ENCODE measurements around the gene ROBO1. TPM values are rescaled to one million over a fixed set of nuclear protein-coding genes. Genes with fewer than 3 reads are reported as not detected.
"Not testable (repeated sequence)": the region's sequence is repeated elsewhere in the genome, so short reads cannot be mapped to it uniquely, and the experiment has no call there.

Gene ROBO1
- total and polyA plus RNA-seq, 2 experiments from 2014 or later: 18.8 to 31.9 TPM

- Histone ChIP-seq H2AFZ (no peak overlapping the region), H3K4me1 (ENCODE audit: insufficient read depth) (peaks cover 19% of the 10 kb centered on the region), H3K4me3 (no peak overlapping the region), H3K27ac (peak overlapping the region; percentile 37), H3K9me2 (ENCODE audit: insufficient read depth) (no peaks in the 10 kb centered on the region), H3K36me3 (ENCODE audit: low read depth) (no peaks in the 10 kb centered on the region), H4K20me1 (ENCODE audit: insufficient read depth) (no peaks in the 10 kb centered on the region), H3F3A (ENCODE audit: insufficient read depth) (peaks cover 28% of the 10 kb centered on the region; the same call in 1 of the 2 replicates), H3K4me2 (ENCODE audit: unreplicated experiment) (peak overlapping the region; percentile 47), H3K79me2 (ENCODE audit: insufficient read depth) (no peaks in the 10 kb centered on the region; the same call in 1 of the 2 replicates), H3K9me3 (ENCODE audit: low read depth) (no peaks in the 10 kb centered on the region), H3K9ac (0 out of 2 replicates have a peak overlapping the region, but pooled peaks have one; percentile 6), H3K27me3 (replicated peaks; ENCODE audit: insufficient read depth) (no peaks in the 10 kb centered on the region)
- peak; percentile 83 for DNase-seq
- 0 to 5% methylated on average over 1 of the region's 1 CpG for WGBS, 2 experiments (ENCODE audit: low coverage in 1 of 2, low lambda C conversion rate in 2 of 2, missing lambda C conversion rate in 2 of 2)
- TF ChIP-seq EZH2 (IDR thresholded peaks at IDR 0.05; ENCODE audit: insufficient read depth, poor library complexity, severe bottlenecking): no peak
- no peak for TF ChIP-seq EZH2phosphoT487 (IDR thresholded peaks at IDR 0.05; ENCODE audit: insufficient read depth, low read depth)
- in situ Hi-C loops (cut with MboI): no loop called here
These were observed 880.8 kb downstream of the ROBO1 start for GRCh38 chr3:78887029-78887428.

GRCh38 chr3:78884567-78884966 lies 883.2 kb downstream of the ROBO1 start:
- H3K4me3 ChIP-seq; H3K4me2 ChIP-seq (ENCODE audit: unreplicated experiment); H2AFZ ChIP-seq; H3K9ac ChIP-seq; DNase-seq; H4K20me1 ChIP-seq (ENCODE audit: insufficient read depth); H3K27me3 ChIP-seq (replicated peaks; ENCODE audit: insufficient read depth); H3K9me2 ChIP-seq (ENCODE audit: insufficient read depth); H3K9me3 ChIP-seq (ENCODE audit: low read depth); in situ Hi-C loops (cut with MboI); H3K79me2 ChIP-seq (ENCODE audit: insufficient read depth); H3K36me3 ChIP-seq (ENCODE audit: low read depth); H3K27ac ChIP-seq: not testable (repeated sequence)
- H3F3A ChIP-seq (ENCODE audit: insufficient read depth): peaks cover 33% of the 10 kb centered on the region; the same call in 1 of the 2 replicates
- H3K4me1 ChIP-seq (ENCODE audit: insufficient read depth): peaks cover 34% of the 10 kb centered on the region
- WGBS, 2 experiments (ENCODE audit: low coverage in 1 of 2, low lambda C conversion rate in 2 of 2, missing lambda C conversion rate in 2 of 2): 75 to 76% methylated on average over 1 of the region's 1 CpG

GRCh38 chr3:78882251-78882650 lies 885.5 kb downstream of the ROBO1 start:
- no peaks in the 10 kb centered on the region for H3K27me3 ChIP-seq (replicated peaks; ENCODE audit: insufficient read depth)
- H3K9me2 ChIP-seq (ENCODE audit: insufficient read depth): no peaks in the 10 kb centered on the region
- no peaks in the 10 kb centered on the region for H4K20me1 ChIP-seq (ENCODE audit: insufficient read depth)
- H3K9me3 ChIP-seq (ENCODE audit: low read depth): no peaks in the 10 kb centered on the region
- TF ChIP-seq EZH2phosphoT487 (IDR thresholded peaks at IDR 0.05; ENCODE audit: insufficient read depth, low read depth): no peak
- TF ChIP-seq EZH2 (IDR thresholded peaks at IDR 0.05; ENCODE audit: insufficient read depth, poor library complexity, severe bottlenecking): no peak
- DNase-seq: no peak
- no peak overlapping the region for H3K27ac ChIP-seq
- peaks cover 43% of the 10 kb centered on the region for H3K4me1 ChIP-seq (ENCODE audit: insufficient read depth)
- no peak overlapping the region for H3K4me2 ChIP-seq (ENCODE audit: unreplicated experiment)
- no peaks in the 10 kb centered on the region for H3K36me3 ChIP-seq (ENCODE audit: low read depth)
- 94 to 99% methylated on average over 6 of the region's 6 CpGs for WGBS, 2 experiments (ENCODE audit: low coverage in 1 of 2, low lambda C conversion rate in 2 of 2, missing lambda C conversion rate in 2 of 2)
- H3K9ac ChIP-seq: no peak overlapping the region
- H3K79me2 ChIP-seq (ENCODE audit: insufficient read depth): 0 out of 2 replicates have a peak, but pooled peaks cover 4% of the 10 kb centered on the region
- no peak overlapping the region for H3K4me3 ChIP-seq
- no peak overlapping the region for H2AFZ ChIP-seq
- in situ Hi-C loops (cut with MboI): no loop called here
- peaks cover 11% of the 10 kb centered on the region; the same call in 1 of the 2 replicates for H3F3A ChIP-seq (ENCODE audit: insufficient read depth)

GRCh38 chr3:78881501-78881900 lies 886.3 kb downstream of the ROBO1 start:
- 37 to 41% methylated on average over 2 of the region's 2 CpGs for WGBS, 2 experiments (ENCODE audit: low coverage in 1 of 2, low lambda C conversion rate in 2 of 2, missing lambda C conversion rate in 2 of 2)
- no peaks in the 10 kb centered on the region for H3K9me2 ChIP-seq (ENCODE audit: insufficient read depth)
- in situ Hi-C loops (cut with MboI): no loop called here
- peak overlapping the region; percentile 39 for H3K4me3 ChIP-seq
- peak overlapping the region; percentile 17; the same call in 1 of the 2 replicates for H3K27ac ChIP-seq
- H3K36me3 ChIP-seq (ENCODE audit: low read depth): no peaks in the 10 kb centered on the region
- no peaks in the 10 kb centered on the region for H4K20me1 ChIP-seq (ENCODE audit: insufficient read depth)
- H3K9ac ChIP-seq: peak overlapping the region; percentile 28; the same call in 1 of the 2 replicates
- peaks cover 6% of the 10 kb centered on the region; the same call in 1 of the 2 replicates for H3F3A ChIP-seq (ENCODE audit: insufficient read depth)
- peak overlapping the region; percentile 57; the same call in 1 of the 2 replicates for H2AFZ ChIP-seq
- H3K4me1 ChIP-seq (ENCODE audit: insufficient read depth): peaks cover 38% of the 10 kb centered on the region
- H3K79me2 ChIP-seq (ENCODE audit: insufficient read depth): peaks cover 12% of the 10 kb centered on the region; the same call in 1 of the 2 replicates
- peak; percentile 40 for DNase-seq
- H3K4me2 ChIP-seq (ENCODE audit: unreplicated experiment): peak overlapping the region; percentile 30
- TF ChIP-seq EZH2 (IDR thresholded peaks at IDR 0.05; ENCODE audit: insufficient read depth, poor library complexity, severe bottlenecking) (no peak), EZH2phosphoT487 (IDR thresholded peaks at IDR 0.05; ENCODE audit: insufficient read depth, low read depth) (no peak)
- no peaks in the 10 kb centered on the region for H3K27me3 ChIP-seq (replicated peaks; ENCODE audit: insufficient read depth)
- no peaks in the 10 kb centered on the region for H3K9me3 ChIP-seq (ENCODE audit: low read depth)
